SK-N-MC (cell line): ENCODE measurements around the gene GPN1.

Experiments used
- EZH2 ChIP-seq: fragments of 200-600 bp; sonication (generic); IDR thresholded peaks from one replicate; pipeline ENCODE4 v1.6.1; 2017; ENCODE audit warnings: antibody characterized with exemption
- FOXP2 ChIP-seq: optimal IDR thresholded peaks from 2 replicates; pipeline ENCODE3; 2011; ENCODE audit warnings: mild to moderate bottlenecking, moderate library complexity; ENCODE audit not compliant: insufficient read depth; ENCODE audit errors: extremely low read length, control extremely low read depth
- POLR2AphosphoS5 ChIP-seq: IDR thresholded peaks from 2 replicates; pipeline ENCODE4 v1.6.1; 2012; ENCODE audit warnings: mild to moderate bottlenecking, low read depth, low read length, borderline replicate concordance

DNA sequence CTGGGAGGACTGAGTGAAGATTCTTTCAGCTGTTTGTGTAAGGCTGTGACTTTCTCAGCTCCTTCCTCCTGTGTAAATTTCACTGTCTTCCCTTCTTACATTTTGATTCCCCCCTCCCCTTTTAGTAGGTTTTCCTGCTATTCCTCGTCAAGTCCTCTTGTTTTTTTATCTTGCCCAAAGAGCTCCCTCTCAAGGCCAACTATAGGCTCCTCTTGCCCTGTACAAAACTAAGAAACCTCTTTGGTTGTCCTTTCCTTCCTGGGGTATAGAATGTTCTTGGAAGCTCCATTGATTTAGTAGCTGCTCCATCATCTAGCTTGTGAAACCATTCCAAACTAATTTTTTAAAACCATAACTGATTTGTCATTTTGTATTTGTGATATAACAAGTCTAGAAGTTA is 7.3 kb upstream of the GPN1 start:
- no peak for TF ChIP-seq EZH2
- TF ChIP-seq POLR2AphosphoS5: no peak
- TF ChIP-seq FOXP2: no peak
